K562 (cell line): ENCODE data around the gene PGD. TPM values are rescaled to one million over a fixed set of nuclear protein-coding genes. Genes with fewer than 3 reads are reported as not detected.

Experiments
- ATF4 ChIP-seq: fragments of 450-650 bp; formaldehyde crosslinking; IDR thresholded peaks from 2 replicates; pipeline ENCODE4 v1.4.0; 2022; ENCODE audit warnings: mild to moderate bottlenecking, moderate library complexity
- CBX5 ChIP-seq: IDR thresholded peaks from 2 replicates; pipeline ENCODE4 v1.6.1; 2014; ENCODE audit warnings: low read depth, borderline replicate concordance
- CUX1 ChIP-seq: fragments of 200-800 bp; sonication (Bioruptor generic); IDR thresholded peaks from 2 replicates; pipeline ENCODE4 v1.6.1; 2016; ENCODE audit warnings: missing genetic modification characterization, missing compliant biosample characterization
- DIDO1 ChIP-seq: fragments of 450-650 bp; IDR thresholded peaks from 2 replicates; pipeline ENCODE4 v1.6.1; 2016; ENCODE audit warnings: low read depth, missing biosample characterization, missing genetic modification characterization
- DMBX1 ChIP-seq: fragments of 250-450 bp; sonication (Bioruptor Pico); IDR thresholded peaks from 2 replicates; pipeline ENCODE4 v1.8.0; 2022; ENCODE audit warnings: inconsistent platforms, mild to moderate bottlenecking, moderate library complexity, borderline replicate concordance
- KDM4B ChIP-seq, 2 experiments: fragments of 450-650 bp in 1 of 2; sonication (generic) in 1 of 2; IDR thresholded peaks; 2 replicates each; pipeline ENCODE4 v1.6.1; 2016 to 2017; ENCODE audit warnings: borderline replicate concordance in 2 of 2, antibody characterized with exemption in 1 of 2, low read depth in 1 of 2, mild to moderate bottlenecking in 1 of 2
- KLF16 ChIP-seq: IDR thresholded peaks from 2 replicates; pipeline ENCODE4 v1.6.1; 2016; ENCODE audit warnings: antibody characterized with exemption
- NFXL1 ChIP-seq: fragments of 450-650 bp; formaldehyde crosslinking; IDR thresholded peaks from 2 replicates; pipeline ENCODE4 v1.4.0; 2021; ENCODE audit warnings: mild to moderate bottlenecking
- NR1H2 ChIP-seq: sonication (generic); formaldehyde crosslinking; IDR thresholded peaks from 2 replicates; pipeline ENCODE4 v1.4.0; 2020; ENCODE audit warnings: mild to moderate bottlenecking, missing genetic modification reagents
- PHB2 ChIP-seq: fragments of 450-650 bp; IDR thresholded peaks from 2 replicates; pipeline ENCODE4 v1.6.1; 2017; ENCODE audit warnings: low read depth
- PYGO2 ChIP-seq: fragments of 450-650 bp; IDR thresholded peaks from 2 replicates; pipeline ENCODE4 v1.6.1; 2016; ENCODE audit warnings: mild to moderate bottlenecking, missing genetic modification characterization, moderate library complexity, missing compliant biosample characterization
- SP1 ChIP-seq: sonication (generic); formaldehyde crosslinking; IDR thresholded peaks from 2 replicates; pipeline ENCODE4 v1.8.1; 2022; ENCODE audit warnings: mild to moderate bottlenecking, missing genetic modification reagents
- TRIM24 ChIP-seq, 2 experiments: fragments of 450-650 bp; IDR thresholded peaks; 2 replicates each; pipeline ENCODE4 v1.6.1; 2016
- YY1 ChIP-seq, 3 experiments: IDR thresholded peaks; 2 replicates each; pipeline ENCODE4 v1.6.1; 2011; ENCODE audit warnings: low read length in 2 of 3, mild to moderate bottlenecking in 2 of 3, moderate library complexity in 2 of 3, borderline replicate concordance in 1 of 3, control low read depth in 1 of 3, low read depth in 1 of 3; ENCODE audit not compliant: insufficient read depth in 3 of 3, insufficient replicate concordance in 2 of 3, control insufficient read depth in 1 of 3, insufficient read length in 1 of 3; ENCODE audit errors: extremely low read depth in 1 of 3
- ZBED1 ChIP-seq: IDR thresholded peaks from 2 replicates; pipeline ENCODE4 v1.6.1; 2014
- ZC3H11A ChIP-seq: IDR thresholded peaks from 2 replicates; pipeline ENCODE4 v1.6.1; 2012; ENCODE audit warnings: low read depth, low read length, improper control_type of control experiment
- ZNF175 ChIP-seq: fragments of 200-800 bp; sonication (Bioruptor generic); IDR thresholded peaks from 2 replicates; pipeline ENCODE4 v1.6.1; 2016; ENCODE audit warnings: low read depth, mild to moderate bottlenecking, missing genetic modification characterization, missing compliant biosample characterization
- ZNF239 ChIP-seq: fragments of 250-450 bp; sonication (Bioruptor Pico); IDR thresholded peaks from 2 replicates; pipeline ENCODE4 v1.4.0; 2020; ENCODE audit warnings: mild to moderate bottlenecking
- ZNF584 ChIP-seq: fragments of 200-800 bp; sonication (Bioruptor generic); IDR thresholded peaks from 2 replicates; pipeline ENCODE4 v1.6.1; 2016; ENCODE audit warnings: low read depth, mild to moderate bottlenecking, missing genetic modification characterization, missing compliant biosample characterization
- ZNF766 ChIP-seq: fragments of 200-800 bp; sonication (Bioruptor generic); conservative IDR thresholded peaks from 2 replicates; pipeline ENCODE4 v1.6.1; 2016; ENCODE audit warnings: missing genetic modification characterization, missing compliant biosample characterization
- polyA plus RNA-seq, 8 experiments: library from polyadenylated mRNA; depleted of rRNA in 4 of 8; stranded (reverse) in 5 of 8; unstranded in 3 of 8; fragments of >200 nt; fragmentation: Nextera tagmentation in 2 of 8; fragmentation: Illumina TruSeq in 1 of 8; extraction: Ambion mirVana in 2 of 8; extraction: Trizol in 1 of 8; gene quantifications; 2 replicates each; pipeline versions ENCODE4 v1.2.1 to v1.2.3, GENCODE V29; 2011 to 2014; ENCODE audit warnings: inconsistent platforms in 1 of 8, missing spikeins in 1 of 8
- total RNA-seq, 7 experiments: library from RNA; depleted of rRNA in 6 of 7; stranded (reverse); fragments of >200 nt in 6 of 7; fragmentation: Illumina TruSeq in 2 of 7; extraction: Trizol in 2 of 7; gene quantifications; 2 replicates each; pipeline versions ENCODE4 v1.2.1 to v1.2.3, GENCODE V29; 2011 to 2021; ENCODE audit warnings: low replicate concordance in 1 of 7

The PGD gene
- total and polyA plus RNA-seq, 9 of the 15 experiments (the other 6 are each of a cell fraction or from before 2014, with no cell fraction given), result 177 to 542 (median 270) TPM

GRCh38 chr1:10430216-10431069 is 31.6 kb downstream of the PGD start, which contains the start of gene CENPS (continued):
- no peak for TF ChIP-seq CUX1 (CRISPR knock-in tag)
- peak; percentile 74; the same call in 1 of the 2 replicates for TF ChIP-seq ZNF766 (CRISPR knock-in tag)
- TF ChIP-seq KDM4B (IDR thresholded peaks at IDR 0.05; ENCODE audit: borderline replicate concordance in 2 of 2, low read depth in 1 of 2), result peak in 1 of 2 experiments; percentile 15; a peak in 1 of 4 replicates
- TF ChIP-seq TRIM24 (IDR thresholded peaks at IDR 0.05), result peak in 1 of 2 experiments; percentile 86; a peak in 2 of 4 replicates
- no peak; the same call in 1 of the 2 replicates for TF ChIP-seq ZNF584 (CRISPR knock-in tag)
- TF ChIP-seq NFXL1 (CRISPR knock-in tag), result no peak
- TF ChIP-seq ZNF175, result peak; percentile 85
- no peak for TF ChIP-seq CBX5
- no peak for TF ChIP-seq PYGO2 (tag)
- TF ChIP-seq DMBX1, result peak; percentile 93
- peak in 2 of 3 experiments; percentile 70 to 83 for TF ChIP-seq YY1 (IDR thresholded peaks at IDR 0.05; ENCODE audit: borderline replicate concordance in 1 of 3, control insufficient read depth in 1 of 3, extremely low read depth in 1 of 3, insufficient read depth in 3 of 3, insufficient read length in 1 of 3, insufficient replicate concordance in 2 of 3, low read depth in 1 of 3, low read length in 2 of 3)
- TF ChIP-seq ZNF239 (CRISPR knock-in tag), result peak; percentile 66
- peak; percentile 31; the same call in 1 of the 2 replicates for TF ChIP-seq ATF4 (CRISPR knock-in tag)
- TF ChIP-seq PHB2, result no peak
- peak; percentile 82 for TF ChIP-seq ZC3H11A
- peak; percentile 93 for TF ChIP-seq KLF16
- peak; percentile 94 for TF ChIP-seq SP1 (CRISPR knock-in tag)
- TF ChIP-seq ZBED1, result 0 out of 2 replicates have a peak, but pooled peaks have one; percentile 25
- peak; percentile 84 for TF ChIP-seq NR1H2 (CRISPR knock-in tag)
- peak; percentile 76; the same call in 1 of the 2 replicates for TF ChIP-seq DIDO1 (tag)
